ENCODE results near the gene CNTNAP2. TPM values are rescaled to one million over a fixed set of nuclear protein-coding genes. Genes with fewer than 3 reads are reported as not detected.

CNTNAP2 gene
- total RNA-seq, 1 experiment from 2014 or later = 64.5 TPM

DNA sequence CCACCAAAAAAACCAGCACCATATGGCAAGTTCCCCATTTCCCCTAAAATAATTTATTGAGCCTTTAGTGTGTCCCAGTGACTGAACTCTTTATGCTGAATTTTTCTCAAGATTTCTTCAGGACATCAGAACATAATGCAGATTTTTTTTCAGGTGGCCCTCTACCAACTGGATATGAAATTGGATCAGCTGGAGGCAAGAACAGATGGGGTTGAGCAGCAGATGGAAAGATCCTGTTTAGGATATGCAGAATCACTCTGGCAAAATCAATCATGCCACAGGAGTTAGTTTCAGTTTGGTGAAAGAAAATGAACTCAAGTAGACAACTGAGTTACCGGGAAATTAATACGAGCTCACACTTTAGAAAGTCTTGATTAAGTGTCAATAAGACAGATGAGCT lies 1712.4 kb downstream of the CNTNAP2 start:
- Histone ChIP-seq H3K27ac (ENCODE audit: insufficient read length, low read depth, low read length) (no peak overlapping the region), H3K4me1 (ENCODE audit: insufficient read depth, low read length) (no peaks in the 10 kb centered on the region), H2BK5ac (ENCODE audit: insufficient read length, low read length) (no peak overlapping the region), H2AK5ac (ENCODE audit: insufficient read length, low read length) (no peak overlapping the region), H3K79me1 (ENCODE audit: insufficient read depth, low read depth, low read length, poor library complexity, severe bottlenecking) (no peaks in the 10 kb centered on the region), H4K8ac (replicated peaks; ENCODE audit: insufficient read length, low read depth, low read length) (no peak overlapping the region), H3T11ph (ENCODE audit: low read length) (no peak overlapping the region), H4K5ac (ENCODE audit: insufficient read length, low read depth, low read length) (no peak overlapping the region), H3K18ac (ENCODE audit: insufficient read length, low read depth, low read length) (no peak overlapping the region), H2BK15ac (ENCODE audit: low read depth, low read length) (no peak overlapping the region), H3K23me2 (ENCODE audit: insufficient read length, low read depth, low read length, poor library complexity, severe bottlenecking) (peaks cover 4% of the 10 kb centered on the region), H4K91ac (ENCODE audit: insufficient read length, low read depth, low read length) (no peak overlapping the region), H3K9me3 (ENCODE audit: control insufficient read depth, low read depth, low read length) (no peaks in the 10 kb centered on the region), H3K27me3 (ENCODE audit: insufficient read depth, low read length) (no peaks in the 10 kb centered on the region), H3K23ac (ENCODE audit: insufficient read length, low read depth, low read length) (no peak overlapping the region), H3K4ac (ENCODE audit: low read depth, low read length) (no peak overlapping the region), H2AFZ (ENCODE audit: low read length) (no peak overlapping the region), H3K9ac (ENCODE audit: extremely low read depth, insufficient read length, low read length) (no peak overlapping the region), H2BK120ac (ENCODE audit: low read depth, low read length, poor library complexity, severe bottlenecking) (no peak overlapping the region), H2BK20ac (ENCODE audit: low read depth, low read length, poor library complexity, severe bottlenecking) (no peak overlapping the region), H3K56ac (ENCODE audit: insufficient read length, low read depth, low read length) (no peak overlapping the region), H3K14ac (ENCODE audit: insufficient read depth, low read length) (no peak overlapping the region), H3K79me2 (ENCODE audit: insufficient read depth, low read length) (no peaks in the 10 kb centered on the region), H4K20me1 (ENCODE audit: control insufficient read depth, insufficient read depth, insufficient read length) (no peaks in the 10 kb centered on the region), H2BK12ac (ENCODE audit: insufficient read length, low read depth, low read length) (no peak overlapping the region), H3K4me2 (ENCODE audit: insufficient read depth, insufficient read length, low read length) (no peak overlapping the region)
- H3K4me3 Mint-ChIP-seq = no peak overlapping the region
- H3K27me3 Mint-ChIP-seq (ENCODE audit: low read depth) = no peaks in the 10 kb centered on the region
- no peak for DNase-seq
- 0 out of 7 replicates have a peak, but pooled peaks cover 0 to 3% (median 0%) of the 10 kb centered on the region in 3 experiments for H3K36me3 Mint-ChIP-seq (ENCODE audit: insufficient read depth in 1 of 3, low read depth in 3 of 3)
- H3K9me3 Mint-ChIP-seq = peaks cover 0 to 9% of the 10 kb centered on the region in 2 experiments; a peak in 3 of 5 replicates
- TF ChIP-seq, protein P1, sequence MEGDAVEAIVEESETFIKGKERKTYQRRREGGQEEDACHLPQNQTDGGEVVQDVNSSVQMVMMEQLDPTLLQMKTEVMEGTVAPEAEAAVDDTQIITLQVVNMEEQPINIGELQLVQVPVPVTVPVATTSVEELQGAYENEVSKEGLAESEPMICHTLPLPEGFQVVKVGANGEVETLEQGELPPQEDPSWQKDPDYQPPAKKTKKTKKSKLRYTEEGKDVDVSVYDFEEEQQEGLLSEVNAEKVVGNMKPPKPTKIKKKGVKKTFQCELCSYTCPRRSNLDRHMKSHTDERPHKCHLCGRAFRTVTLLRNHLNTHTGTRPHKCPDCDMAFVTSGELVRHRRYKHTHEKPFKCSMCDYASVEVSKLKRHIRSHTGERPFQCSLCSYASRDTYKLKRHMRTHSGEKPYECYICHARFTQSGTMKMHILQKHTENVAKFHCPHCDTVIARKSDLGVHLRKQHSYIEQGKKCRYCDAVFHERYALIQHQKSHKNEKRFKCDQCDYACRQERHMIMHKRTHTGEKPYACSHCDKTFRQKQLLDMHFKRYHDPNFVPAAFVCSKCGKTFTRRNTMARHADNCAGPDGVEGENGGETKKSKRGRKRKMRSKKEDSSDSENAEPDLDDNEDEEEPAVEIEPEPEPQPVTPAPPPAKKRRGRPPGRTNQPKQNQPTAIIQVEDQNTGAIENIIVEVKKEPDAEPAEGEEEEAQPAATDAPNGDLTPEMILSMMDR (conservative IDR thresholded peaks at IDR 0.05) = no peak
- WGBS (ENCODE audit: extremely low coverage, insufficient read length, low lambda C conversion rate) = no CpG with 5 or more reads among the region's 2 CpGs
- no peak overlapping the region for H3K27ac Mint-ChIP-seq
- H3K4me1 Mint-ChIP-seq = peaks cover 2 to 8% of the 10 kb centered on the region in 2 experiments; a peak in 2 of 4 replicates
